Hematopoietic multipotent progenitor cell treated with erythropoietin and hydrocortisone succinate and interleukin-3 and kit ligand, for 17 days (in vitro differentiated cells): ENCODE measurements around the gene KIF22.

ENCODE experiments used
- DNase-seq: peaks from one replicate; pipeline ENCODE4 v3.0.0-alpha.2; 2015; ENCODE audit warnings: low spot score

KIF22 gene

DNA sequence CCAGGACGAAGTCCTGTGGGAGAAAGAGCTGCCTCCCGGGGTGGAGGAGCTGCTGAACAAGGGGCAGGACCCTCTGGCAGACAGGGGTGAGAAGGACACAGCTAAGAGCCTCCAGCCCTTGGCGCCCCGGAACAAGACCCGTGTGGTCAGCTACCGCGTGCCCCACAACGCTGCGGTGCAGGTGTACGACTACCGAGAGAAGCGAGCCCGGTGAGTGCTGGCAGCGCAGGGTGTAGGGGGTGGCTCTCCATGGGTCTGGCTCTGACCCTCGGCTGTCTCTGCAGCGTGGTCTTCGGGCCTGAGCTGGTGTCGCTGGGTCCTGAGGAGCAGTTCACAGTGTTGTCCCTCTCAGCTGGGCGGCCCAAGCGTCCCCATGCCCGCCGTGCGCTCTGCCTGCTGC is 51.1 kb downstream of the KIF22 start:
- no peak for DNase-seq

DNA sequence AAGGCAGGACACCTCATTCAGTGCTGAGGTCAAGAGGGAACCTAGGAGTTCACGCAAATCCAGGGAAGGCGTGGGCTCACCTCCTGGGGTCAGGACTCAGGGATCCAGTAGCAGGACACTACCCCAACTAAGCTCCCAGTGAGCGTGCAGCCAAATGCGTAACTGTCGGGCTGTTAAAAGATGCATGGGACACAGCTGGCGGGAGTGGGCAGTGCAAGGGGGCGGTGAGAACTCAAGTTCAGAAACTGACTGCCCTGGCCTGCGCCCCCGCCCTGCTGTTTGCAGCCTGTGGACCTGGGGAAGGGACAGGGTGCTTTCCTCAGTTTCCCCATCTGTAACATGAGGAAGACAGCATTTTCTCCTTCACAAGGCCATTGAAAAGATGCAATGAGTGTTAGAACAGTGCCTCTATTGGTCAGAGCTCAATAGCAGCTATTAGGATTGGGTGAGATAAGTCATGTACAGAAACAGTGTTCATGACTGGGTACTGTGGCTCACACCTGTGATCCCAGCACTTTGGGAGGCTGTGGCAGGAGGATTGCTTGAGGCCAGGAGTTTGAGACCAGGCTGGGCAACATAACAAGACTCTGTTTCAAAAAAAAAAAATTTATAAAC is 52.3 kb downstream of the KIF22 start:
- DNase-seq, result no peak

DNA sequence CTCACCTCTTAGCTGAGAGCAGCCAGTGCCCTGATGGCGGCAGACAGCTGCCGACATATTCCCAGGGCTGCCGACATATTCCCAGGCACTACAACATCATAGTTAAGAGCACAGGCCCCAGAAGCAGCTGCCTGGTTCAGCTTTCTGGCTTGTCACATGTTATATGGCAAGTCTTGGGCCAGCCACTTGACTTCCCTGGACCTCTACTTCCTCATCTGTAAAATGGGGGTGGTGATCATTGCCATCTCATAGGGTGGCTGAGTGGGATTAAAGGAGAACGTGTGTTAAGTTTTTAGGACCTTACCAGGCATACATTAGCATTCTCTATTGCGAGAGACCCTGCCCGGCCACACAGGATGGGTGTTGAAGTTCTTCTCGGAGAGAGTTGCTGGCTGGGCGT is 53.4 kb downstream of the KIF22 start:
- no peak for DNase-seq

DNA sequence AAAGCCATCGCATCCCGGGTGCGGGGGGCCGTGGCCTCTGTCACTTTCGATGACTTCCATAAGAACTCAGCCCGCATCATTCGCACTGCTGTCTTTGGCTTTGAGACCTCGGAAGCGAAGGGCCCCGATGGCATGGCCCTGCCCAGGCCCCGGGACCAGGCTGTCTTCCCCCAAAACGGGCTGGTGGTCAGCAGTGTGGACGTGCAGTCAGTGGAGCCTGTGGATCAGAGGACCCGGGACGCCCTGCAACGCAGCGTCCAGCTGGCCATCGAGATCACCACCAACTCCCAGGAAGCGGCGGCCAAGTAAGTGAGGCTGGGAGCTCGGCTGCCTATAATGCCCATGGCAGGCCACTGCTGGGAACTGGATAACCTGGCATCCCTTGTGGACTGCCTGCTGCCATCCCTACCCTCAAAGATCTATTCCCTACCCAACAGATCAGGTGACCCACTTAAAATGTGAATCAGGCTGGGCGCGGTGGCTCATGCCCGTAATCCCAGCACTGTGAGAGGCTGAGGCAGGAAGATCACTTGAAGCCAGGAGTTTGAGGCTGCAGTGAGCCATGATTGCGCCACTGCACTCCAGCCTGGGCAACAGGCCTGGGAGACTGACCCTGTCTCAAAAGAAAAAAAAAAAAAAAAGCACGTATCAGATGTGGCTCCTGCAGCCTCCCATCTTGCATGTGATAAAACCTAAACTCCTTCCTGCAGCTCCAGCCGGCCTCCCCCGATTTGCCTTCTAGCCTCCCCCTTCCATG is 54.2 kb downstream of the KIF22 start:
- no peak for DNase-seq

DNA sequence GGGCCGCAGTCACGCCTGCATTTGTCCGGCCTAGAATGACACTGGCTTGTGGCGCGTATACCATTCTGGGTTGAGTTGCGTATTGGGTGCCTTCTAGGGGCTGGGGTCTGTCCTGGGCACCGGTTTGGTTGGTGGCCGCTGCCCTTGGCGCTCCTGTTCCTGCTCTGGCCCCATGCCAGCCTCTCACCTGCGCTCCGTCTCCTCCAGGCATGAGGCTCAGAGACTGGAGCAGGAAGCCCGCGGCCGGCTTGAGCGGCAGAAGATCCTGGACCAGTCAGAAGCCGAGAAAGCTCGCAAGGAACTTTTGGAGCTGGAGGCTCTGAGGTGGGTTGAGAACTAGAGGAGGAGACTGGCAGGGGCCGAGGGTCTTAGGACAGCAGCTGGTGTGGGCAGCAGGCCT is 55.1 kb downstream of the KIF22 start:
- no peak for DNase-seq

DNA sequence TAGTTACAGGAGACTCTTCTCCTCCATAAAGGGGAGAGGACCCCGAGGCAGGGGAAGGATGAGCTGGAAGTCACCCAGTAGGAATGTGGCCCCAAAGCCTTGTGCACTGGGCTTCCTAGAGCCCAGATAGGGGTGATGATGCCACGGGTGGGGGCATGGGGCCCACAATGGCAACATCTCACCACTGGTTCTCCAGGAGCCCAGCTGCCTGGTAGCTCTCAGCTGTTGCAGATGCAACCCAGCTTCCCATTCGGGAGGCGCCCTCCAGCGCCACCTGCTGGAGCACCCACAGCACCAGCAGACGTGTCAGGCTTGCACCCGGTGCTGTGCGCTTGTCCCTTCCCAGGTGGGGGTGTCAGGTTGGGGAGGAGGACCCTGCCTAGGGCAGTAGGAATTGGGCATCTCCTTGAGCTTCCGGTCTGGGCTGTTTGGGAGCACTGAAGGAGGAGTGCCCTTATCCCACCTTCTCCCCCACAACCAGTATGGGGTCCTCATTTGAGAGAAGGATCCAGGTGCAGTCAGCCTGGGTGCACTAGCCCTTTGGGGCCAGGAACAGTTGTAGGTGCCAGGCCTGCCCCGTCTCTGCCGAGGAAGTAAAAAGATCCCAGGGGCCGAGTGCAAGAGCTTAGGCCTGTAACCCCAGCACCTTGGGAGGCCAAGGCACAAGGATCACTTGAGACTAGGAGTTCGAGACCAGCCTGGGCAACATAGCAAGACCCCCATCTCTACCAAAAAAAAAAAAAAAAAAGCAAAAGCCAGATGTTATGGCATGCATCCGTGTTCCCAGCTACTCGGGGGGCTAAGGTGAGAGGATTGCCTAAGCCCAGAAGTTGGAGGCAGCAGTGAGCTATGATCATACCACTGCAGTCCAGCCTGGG is 58.1 kb downstream of the KIF22 start:
- DNase-seq, result peak; percentile 81

DNA sequence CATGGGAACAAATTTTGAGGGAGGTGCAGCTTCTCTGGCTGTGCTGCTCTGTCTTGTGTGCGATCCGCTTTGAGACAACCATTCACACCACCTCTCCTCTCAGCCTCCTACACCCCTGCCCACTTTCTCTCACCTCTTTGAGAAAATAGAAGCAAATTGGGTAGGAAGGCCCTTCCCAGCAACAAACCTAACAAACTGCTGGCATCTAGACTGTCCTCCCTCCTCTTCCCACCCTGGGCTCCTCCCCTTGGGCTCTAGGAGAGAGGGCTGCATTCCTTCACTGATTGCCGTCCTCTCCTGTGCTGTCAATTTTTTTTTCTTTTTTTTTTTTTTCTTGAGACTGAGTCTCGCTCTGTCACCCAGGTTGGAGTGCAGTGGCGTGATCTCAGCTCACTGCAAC is 59.0 kb downstream of the KIF22 start:
- DNase-seq, result no peak

DNA sequence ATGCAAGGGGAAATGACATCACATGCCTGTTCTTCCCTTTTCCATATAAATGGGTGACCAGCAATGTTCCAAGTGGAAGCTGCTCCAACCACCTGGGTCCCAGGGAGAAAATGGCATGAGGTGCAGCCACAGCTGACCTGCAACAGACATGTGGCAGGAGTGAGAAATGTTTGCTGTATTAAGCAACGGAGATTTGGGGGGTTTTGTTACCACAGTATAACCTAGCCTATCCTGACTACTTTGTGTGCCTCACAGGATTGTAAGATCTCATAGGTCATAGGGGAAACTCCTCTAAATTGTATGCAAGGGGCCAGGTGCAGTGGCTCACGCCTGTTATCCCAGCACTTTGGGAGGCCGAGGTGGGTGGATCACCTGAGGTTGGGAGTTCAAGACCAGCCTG is 60.4 kb downstream of the KIF22 start:
- no peak for DNase-seq

DNA sequence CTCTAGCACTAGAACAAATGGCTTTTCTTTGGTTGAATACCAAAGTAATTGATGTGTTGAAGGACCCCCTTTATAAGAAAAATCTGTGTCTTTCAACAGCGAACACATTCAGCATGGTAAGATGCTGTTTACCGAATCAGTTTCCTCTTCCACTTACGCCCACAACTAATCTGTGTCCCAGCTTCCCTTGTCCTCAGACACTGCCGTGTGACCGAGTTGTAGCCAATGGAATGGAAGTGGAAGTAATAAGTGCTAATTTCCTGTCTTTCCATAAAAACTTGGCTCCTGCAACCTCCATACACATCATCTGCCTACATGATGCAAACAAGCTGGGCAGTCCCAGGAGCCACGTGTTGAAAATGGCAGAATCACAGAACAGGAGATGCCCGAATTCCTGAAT is 62.1 kb downstream of the KIF22 start:
- DNase-seq, result no peak

DNA sequence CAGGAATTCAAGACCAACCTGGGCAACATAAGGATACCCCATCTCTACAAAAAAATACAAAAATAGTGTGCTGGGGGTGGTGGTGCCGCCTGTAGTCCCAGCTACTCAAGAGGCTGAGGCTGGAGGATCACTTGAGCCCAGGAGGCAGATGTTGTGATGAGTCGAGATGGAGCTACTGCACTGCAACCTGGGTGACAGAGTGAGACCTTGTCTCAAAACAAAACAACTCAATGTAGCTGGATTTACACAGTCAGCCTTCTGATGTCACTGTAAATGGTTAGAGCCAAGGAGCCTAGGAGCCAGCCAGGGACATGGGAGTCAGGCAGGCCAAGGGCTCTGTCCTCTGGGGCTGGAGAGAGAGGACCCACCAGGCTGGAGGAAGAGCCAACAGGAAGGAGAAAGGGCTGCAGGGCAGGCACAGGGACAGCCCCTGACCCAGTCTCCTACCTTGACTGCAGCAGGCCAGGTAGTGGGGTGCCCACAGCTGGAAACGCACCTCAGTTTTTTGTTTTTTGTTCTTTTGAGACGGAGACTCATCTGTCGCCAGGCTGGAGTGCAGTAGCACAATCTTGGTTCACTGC is 64.1 kb downstream of the KIF22 start:
- DNase-seq, result no peak
